ENCODE results near the gene PITRM1.
"Not testable (repeated sequence)": the region's sequence is repeated elsewhere in the genome, so short reads cannot be mapped to it uniquely, and the experiment has no call there.

PITRM1 gene

GRCh38 chr10:3196958-3197347 is 24.4 kb upstream of the PITRM1 start:
- DNase-seq, result no peak

GRCh38 chr10:3196482-3196881 is 23.9 kb upstream of the PITRM1 start:
- DNase-seq, result no peak

DNA sequence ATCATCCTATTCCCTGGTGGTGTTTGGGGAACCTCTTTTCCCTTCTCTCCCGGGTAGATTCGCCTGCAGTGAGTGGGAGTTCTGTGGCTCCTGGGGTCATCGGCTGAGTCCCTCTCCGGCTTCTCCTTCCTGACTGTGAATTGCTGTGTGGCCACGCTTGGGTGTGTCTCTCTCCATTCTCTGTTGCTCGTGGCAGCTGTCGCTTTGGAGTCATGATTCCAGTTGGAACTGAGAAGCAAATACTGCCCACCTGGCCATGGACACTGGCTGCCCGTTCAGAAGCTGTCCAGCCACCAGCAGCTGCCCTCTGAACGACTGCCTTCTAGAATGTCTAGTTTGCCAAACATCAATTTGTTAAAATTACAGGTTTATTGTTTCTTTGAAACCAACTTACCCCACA is 23.1 kb upstream of the PITRM1 start:
- DNase-seq, result no peak

- peak; percentile 43 for DNase-seq
Observed at GRCh38 chr10:3195286-3195685, 22.7 kb upstream of the PITRM1 start.

GRCh38 chr10:3194871-3195270 is 22.3 kb upstream of the PITRM1 start:
- DNase-seq, result peak; percentile 29

DNA sequence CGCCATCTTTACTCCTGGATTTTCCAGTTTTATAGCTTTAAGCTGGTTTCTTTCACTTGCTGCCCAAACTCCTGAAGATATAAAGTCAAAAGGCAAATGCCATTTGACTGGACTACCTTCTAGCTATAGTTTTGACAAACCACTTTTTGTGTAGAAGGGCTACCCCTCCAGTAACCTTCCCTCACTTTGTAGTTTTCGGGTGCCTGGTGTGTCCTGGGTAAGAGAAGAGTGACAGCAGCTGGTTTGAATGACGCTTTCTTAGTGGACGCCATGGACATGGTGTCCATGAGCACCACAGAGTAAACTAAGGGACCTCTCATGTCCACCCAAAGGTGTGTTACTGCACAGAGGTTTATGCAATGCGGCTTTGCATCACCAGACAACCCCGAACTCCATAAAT is 21.2 kb upstream of the PITRM1 start:
- no peak for DNase-seq

- peak; percentile 55 for DNase-seq
Observed at GRCh38 chr10:3192856-3193635, 20.5 kb upstream of the PITRM1 start.

GRCh38 chr10:3190817-3191216 is 18.2 kb upstream of the PITRM1 start:
- DNase-seq, result no peak

GRCh38 chr10:3187229-3187628 is 14.6 kb upstream of the PITRM1 start:
- not testable (repeated sequence) for DNase-seq

DNA sequence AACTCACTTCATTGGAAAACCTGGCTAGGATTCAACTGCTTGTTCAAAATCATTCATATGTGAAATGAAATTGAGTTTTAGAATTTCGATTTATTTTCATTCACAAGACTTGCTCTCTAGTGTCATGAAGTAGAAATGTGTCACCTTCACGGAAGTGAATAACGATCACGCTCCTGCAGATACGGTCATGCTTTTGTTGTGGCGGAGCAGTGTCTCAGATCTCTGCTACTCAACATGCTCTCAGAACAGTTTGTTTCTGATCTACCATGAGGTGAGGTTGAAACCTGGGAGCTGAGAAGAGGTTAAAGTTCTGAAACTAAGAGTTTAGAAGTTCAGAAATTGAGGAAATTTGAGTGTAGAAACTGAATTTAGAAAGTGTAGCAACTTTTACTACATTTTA is 13.8 kb upstream of the PITRM1 start:
- no peak for DNase-seq

DNA sequence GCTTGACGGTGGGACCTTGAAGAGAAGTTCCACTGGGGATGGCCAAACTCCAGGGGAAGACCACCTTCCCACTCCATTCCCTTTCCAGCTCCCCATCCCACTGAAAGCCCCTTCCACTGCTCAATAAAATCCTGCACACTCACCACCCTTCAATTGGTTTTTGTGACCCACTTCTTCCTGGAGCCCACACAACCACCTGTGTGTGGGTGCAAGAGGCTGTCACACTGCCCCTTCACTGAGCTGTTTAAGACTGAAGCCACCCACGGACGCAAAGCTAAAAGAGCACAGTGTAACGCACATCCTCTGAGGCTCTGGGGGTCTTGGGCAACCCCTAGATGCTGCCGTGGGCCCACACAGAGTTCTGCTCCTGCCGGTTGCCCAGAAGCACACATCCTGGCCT is 12.8 kb upstream of the PITRM1 start:
- DNase-seq, result no peak

GRCh38 chr10:3180355-3181025 is 7.9 kb upstream of the PITRM1 start:
- no peak for DNase-seq

GRCh38 chr10:3179174-3179573 is 6.6 kb upstream of the PITRM1 start:
- DNase-seq, result no peak

GRCh38 chr10:3178042-3178441 is 5.5 kb upstream of the PITRM1 start:
- DNase-seq, result no peak

GRCh38 chr10:3173171-3173878 is 743 bp upstream of the PITRM1 start:
- no peak for DNase-seq

DNA sequence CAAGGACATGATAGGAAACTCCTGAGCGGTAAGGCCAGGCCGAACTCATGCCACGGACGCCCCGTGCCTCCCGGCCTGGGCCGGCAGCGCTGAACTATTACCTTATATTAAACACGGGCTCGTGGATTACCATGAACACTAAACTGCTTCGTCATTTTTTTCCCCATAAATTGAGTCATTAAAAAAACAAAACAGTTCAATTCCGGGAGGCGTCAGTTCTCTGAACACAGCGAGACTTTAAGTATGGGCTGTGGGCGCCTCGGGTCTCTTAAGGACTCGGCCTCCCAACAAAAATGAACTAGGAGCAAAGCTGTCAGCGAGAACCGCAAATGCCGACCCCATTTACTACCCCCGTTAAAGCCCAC is 519 bp downstream of the PITRM1 start:
- DNase-seq, result no peak

DNA sequence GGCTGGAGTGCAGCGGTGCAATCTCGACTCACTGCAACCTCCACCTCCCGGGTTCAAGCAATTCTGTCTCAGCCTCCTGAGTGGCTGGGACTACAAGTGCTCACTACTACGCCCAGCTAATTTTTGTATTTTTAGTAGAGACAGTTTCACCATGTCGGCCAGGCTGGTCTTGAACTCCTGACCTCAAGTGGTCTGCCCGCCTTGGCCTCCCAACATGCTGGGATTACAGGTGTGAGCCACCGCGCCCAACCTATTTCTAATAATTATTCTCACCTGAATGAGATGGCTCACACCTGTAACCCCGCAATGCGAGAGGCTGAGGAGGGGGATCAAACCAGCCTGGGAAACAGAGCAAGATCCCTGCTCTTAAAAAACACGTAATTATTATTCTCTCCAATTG is 1.1 kb downstream of the PITRM1 start:
- not testable (repeated sequence) for DNase-seq

DNA sequence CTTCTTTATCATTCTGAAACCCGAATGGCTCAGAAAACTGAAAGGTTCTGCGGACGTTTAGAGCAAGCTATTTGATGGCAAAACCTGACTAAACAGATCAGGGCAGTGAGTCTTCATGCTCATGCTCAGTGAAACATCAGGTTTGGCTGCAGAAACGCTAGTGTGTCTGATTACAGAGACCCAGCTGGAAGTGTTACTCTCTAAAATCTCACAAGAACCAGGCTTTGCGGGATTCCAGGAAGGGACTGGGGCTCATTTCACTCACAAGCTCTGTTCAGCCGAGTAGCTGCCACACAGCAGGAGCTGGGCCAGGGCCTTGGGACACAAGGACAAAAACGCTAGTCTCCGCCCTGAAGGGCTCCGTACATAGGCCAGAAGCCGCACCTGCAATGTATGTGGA is 2.9 kb downstream of the PITRM1 start:
- DNase-seq, result no peak

GRCh38 chr10:3169271-3169670 is 3.3 kb downstream of the PITRM1 start:
- no peak for DNase-seq

DNA sequence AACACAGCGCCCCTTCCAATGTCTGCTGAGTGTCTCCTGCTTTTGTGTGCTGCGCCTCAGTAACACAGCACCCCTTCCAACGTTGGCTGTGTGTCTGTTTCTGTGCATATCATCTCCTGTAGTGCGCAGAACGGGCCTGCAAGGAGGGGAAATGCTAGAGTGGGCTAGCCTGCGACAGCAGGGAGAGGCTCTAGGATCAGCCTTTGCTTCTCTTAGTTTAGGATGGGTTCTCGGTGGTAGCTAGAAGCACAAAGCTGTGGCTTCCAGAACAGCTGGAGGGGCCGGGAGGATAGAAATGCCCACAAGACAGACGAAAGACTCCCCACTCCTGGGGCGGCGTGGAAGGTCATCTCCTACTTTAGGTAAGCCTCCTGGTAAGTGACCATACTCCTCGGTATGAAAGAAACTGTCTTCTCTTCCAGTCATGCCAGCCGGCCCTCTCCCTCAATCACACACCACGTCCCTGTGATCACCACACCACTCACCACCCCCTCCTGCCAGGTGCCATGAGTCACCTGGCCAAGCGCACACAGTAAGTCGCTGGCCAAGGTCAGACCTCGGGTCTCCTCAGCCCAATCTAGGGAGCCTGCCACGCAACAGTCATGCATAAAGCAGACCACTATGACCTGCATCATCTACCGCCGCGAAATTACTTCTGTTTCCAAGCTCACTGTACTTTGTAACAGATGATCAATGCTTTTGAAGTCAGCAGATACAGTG is 4.8 kb downstream of the PITRM1 start:
- DNase-seq, result no peak

- no peak for DNase-seq
Observed at GRCh38 chr10:3166496-3167290, 5.9 kb downstream of the PITRM1 start.

- no peak for DNase-seq
Observed at GRCh38 chr10:3165196-3165595, 7.4 kb downstream of the PITRM1 start.

- no peak for DNase-seq
Observed at GRCh38 chr10:3163879-3164278, 8.7 kb downstream of the PITRM1 start.
